ENCODE results near the gene CBLB.

DNA sequence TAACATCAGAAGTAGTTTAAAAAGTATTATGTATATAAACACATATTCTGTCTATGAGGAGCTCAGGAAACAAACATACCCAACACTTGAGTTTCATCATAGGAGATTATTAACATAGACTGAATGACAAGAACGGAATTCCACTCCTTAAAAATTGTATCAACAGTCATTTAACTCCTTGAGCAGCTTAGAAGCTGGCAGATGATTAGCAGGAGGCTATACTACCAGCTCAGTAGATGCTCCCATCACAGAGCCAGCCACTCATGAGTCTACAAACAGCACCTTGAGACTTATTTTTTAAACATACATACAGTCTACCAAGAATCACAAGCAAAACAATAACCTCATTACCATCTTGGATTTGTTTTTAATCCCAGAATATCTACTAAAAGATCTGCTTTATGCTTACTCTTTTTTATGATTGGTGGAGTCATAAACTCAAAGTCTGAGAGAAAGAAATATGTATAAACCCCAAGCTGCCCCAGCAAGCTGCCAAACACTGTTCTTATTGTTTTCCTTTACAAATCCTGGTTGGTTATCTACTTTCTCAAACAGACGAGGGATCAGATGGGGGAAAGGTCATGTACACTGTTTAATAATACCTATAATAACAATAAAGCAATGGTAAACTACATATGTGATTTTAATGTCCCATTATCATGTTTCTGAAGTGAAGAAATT lies 59.5 kb downstream of the CBLB start:
- TF ChIP-seq, protein P1, sequence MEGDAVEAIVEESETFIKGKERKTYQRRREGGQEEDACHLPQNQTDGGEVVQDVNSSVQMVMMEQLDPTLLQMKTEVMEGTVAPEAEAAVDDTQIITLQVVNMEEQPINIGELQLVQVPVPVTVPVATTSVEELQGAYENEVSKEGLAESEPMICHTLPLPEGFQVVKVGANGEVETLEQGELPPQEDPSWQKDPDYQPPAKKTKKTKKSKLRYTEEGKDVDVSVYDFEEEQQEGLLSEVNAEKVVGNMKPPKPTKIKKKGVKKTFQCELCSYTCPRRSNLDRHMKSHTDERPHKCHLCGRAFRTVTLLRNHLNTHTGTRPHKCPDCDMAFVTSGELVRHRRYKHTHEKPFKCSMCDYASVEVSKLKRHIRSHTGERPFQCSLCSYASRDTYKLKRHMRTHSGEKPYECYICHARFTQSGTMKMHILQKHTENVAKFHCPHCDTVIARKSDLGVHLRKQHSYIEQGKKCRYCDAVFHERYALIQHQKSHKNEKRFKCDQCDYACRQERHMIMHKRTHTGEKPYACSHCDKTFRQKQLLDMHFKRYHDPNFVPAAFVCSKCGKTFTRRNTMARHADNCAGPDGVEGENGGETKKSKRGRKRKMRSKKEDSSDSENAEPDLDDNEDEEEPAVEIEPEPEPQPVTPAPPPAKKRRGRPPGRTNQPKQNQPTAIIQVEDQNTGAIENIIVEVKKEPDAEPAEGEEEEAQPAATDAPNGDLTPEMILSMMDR (IDR thresholded peaks at IDR 0.05 in 4 of 5, conservative IDR thresholded peaks at IDR 0.05 in 1 of 5): no peak
- TF ChIP-seq POLR2A (IDR thresholded peaks at IDR 0.05): no peak

All from gastrocnemius medialis (tissue), 4 donors.